Measurements from ENCODE around the gene UBXN7. TPM values are rescaled to one million over a fixed set of nuclear protein-coding genes. Genes with fewer than 3 reads are reported as not detected.

The UBXN7 gene
- polyA plus RNA-seq, 1 of the 3 experiments (the other 2 are of a cell fraction) = 6.4 TPM

GRCh38 chr3:196355668-196356067 is 76.6 kb downstream of the UBXN7 start:
- CTCF ChIA-PET = no interaction called here

More at GRCh38 chr3:196355668-196356067, 76.6 kb downstream of the UBXN7 start:
- 88% methylated on average over 1 of the region's 1 CpG for WGBS (ENCODE audit: low lambda C conversion rate)
- POLR2A ChIA-PET = no interaction called here
- H3K4me1 ChIP-seq (ENCODE audit: control insufficient read depth in 1 of 2, insufficient read depth in 2 of 2, low read depth in 1 of 2, low read length in 1 of 2) = peaks cover 0 to 3% of the 10 kb centered on the region in 2 experiments; a peak in 1 of 4 replicates
- H3F3A ChIP-seq (replicated peaks; ENCODE audit: insufficient read depth) = no peaks in the 10 kb centered on the region
- TF ChIP-seq SIN3A (IDR thresholded peaks at IDR 0.05; ENCODE audit: borderline replicate concordance, low read depth, low read length) (no peak), REST (IDR thresholded peaks at IDR 0.05; ENCODE audit: low read depth, low read length) (no peak), MEF2A (IDR thresholded peaks at IDR 0.05; ENCODE audit: borderline replicate concordance, low read depth) (no peak), NFIC (IDR thresholded peaks at IDR 0.05; ENCODE audit: borderline replicate concordance) (no peak), USF2 (IDR thresholded peaks at IDR 0.05; ENCODE audit: borderline replicate concordance, low read depth, low read length) (no peak), MXI1 (IDR thresholded peaks at IDR 0.05; ENCODE audit: low read depth, low read length) (no peak), PBX3 (IDR thresholded peaks at IDR 0.05) (no peak), EP300 (IDR thresholded peaks at IDR 0.05; ENCODE audit: borderline replicate concordance in 1 of 2, low read depth in 1 of 2, low read length in 1 of 2) (no peak), TEAD4 (IDR thresholded peaks at IDR 0.05; ENCODE audit: borderline replicate concordance, insufficient read depth) (no peak), FOXM1 (IDR thresholded peaks at IDR 0.05; ENCODE audit: low read depth) (no peak)
- DNase-seq = no peak
- no peak overlapping the region for H3K4me2 ChIP-seq
- H2AFZ ChIP-seq (ENCODE audit: low read depth) = no peak overlapping the region
- no peaks in the 10 kb centered on the region for H3K9me2 ChIP-seq
- H3K27me3 ChIP-seq (ENCODE audit: insufficient read depth) = no peaks in the 10 kb centered on the region
- no peaks in the 10 kb centered on the region for H4K20me1 ChIP-seq (ENCODE audit: insufficient read depth)
- H3K4me3 ChIP-seq (ENCODE audit: low read depth in 2 of 2, low read length in 1 of 2) = no peak overlapping the region
- no peaks in the 10 kb centered on the region for H3K9me3 ChIP-seq
- no peak overlapping the region for H3K9ac ChIP-seq
- no peaks in the 10 kb centered on the region for H3K79me2 ChIP-seq (ENCODE audit: insufficient read depth)
- H3K36me3 ChIP-seq (replicated peaks in 1 of 2; ENCODE audit: control insufficient read depth in 1 of 2, insufficient read depth in 2 of 2, low read length in 1 of 2) = peaks cover 52 to 53% of the 10 kb centered on the region in 2 experiments
- no peak overlapping the region for H3K27ac ChIP-seq (ENCODE audit: low read depth in 2 of 2, low read length in 1 of 2)

Data from SK-N-SH (cell line).